Stimulated activated naive CD8-positive, alpha-beta T cell treated with anti-CD3 and anti-CD28 coated beads, Interleukin-15, amount 100 ng/mL, for 72 hours (primary cell): ENCODE data around the gene BNIP3.

Experiments
- ATAC-seq: fragments of 150-1000 bp; cut with Tn5 transposase; 2 replicates; pipeline ENCODE4 v1.10.0; 2021; ENCODE audit warnings: mild to moderate bottlenecking, moderate library complexity
- DNase-seq, 2 donors: peaks; one replicate each; pipeline ENCODE4 v3.0.0; 2021 to 2022
- H3K27ac Mint-ChIP-seq, 2 donors: one replicate each; pipeline ENCODE4 v1.8.0; 2022; ENCODE audit warnings: mild to moderate bottlenecking in 2 of 2, mixed read lengths in 2 of 2, moderate library complexity in 2 of 2
- H3K27me3 Mint-ChIP-seq: one replicate; pipeline ENCODE4 v1.8.0; 2022; ENCODE audit warnings: mixed read lengths
- H3K4me1 Mint-ChIP-seq: one replicate; pipeline ENCODE4 v1.8.0; 2022; ENCODE audit warnings: mild to moderate bottlenecking, mixed read lengths
- H3K4me3 Mint-ChIP-seq, 2 donors: one replicate each; pipeline ENCODE4 v1.8.0; 2022; ENCODE audit warnings: mild to moderate bottlenecking in 2 of 2, mixed read lengths in 2 of 2, moderate library complexity in 1 of 2
- H3K9me3 Mint-ChIP-seq, 2 donors: one replicate each; pipeline ENCODE4 v1.8.0; 2022; ENCODE audit warnings: mixed read lengths in 2 of 2

The BNIP3 gene

DNA sequence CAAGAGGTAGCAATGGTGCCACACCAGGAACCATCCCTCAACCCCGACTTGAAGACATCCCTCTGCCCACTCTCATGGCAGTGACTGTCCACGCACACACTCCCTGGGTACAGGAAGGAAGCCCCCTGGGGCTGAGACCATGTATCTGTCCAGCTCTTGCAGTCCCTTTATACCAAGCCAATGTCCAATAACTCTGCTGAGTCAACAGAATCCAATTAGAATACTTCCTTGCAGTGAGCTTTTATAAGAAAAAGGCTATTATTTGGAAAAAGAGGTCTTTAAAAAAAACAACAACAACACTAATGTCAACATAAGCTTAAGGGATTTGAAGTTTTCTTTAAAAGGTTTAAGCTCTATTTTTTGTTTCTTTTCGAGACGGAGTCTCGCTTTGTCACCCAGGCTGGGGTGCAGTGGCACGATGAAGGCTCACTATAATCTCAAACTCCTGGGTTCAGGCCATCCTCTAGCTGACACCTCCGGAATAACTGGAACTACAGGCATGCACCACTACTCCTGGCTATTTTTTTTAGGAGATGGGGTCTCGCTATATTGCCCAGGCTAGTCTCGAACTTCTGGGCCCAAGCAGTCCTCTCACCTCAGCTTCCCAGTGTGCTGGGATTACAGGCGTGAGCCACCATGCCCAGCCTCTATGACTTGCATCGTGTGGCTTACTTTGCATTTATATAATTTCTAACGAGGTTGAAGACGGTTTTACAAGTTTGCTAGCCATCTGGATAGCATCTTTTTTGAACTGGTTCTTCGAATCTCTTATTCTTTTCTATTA is 7.5 kb downstream of the BNIP3 start:
- no peak for ATAC-seq
- Mint-ChIP-seq H3K4me1 (peaks cover 92% of the 10 kb centered on the region), H3K27ac (peak overlapping the region in 1 of 2 donors; percentile 81), H3K27me3 (no peaks in the 10 kb centered on the region), H3K4me3 (peak overlapping the region; percentile 59 to 86), H3K9me3 (no peaks in the 10 kb centered on the region)
- no peak for DNase-seq

DNA sequence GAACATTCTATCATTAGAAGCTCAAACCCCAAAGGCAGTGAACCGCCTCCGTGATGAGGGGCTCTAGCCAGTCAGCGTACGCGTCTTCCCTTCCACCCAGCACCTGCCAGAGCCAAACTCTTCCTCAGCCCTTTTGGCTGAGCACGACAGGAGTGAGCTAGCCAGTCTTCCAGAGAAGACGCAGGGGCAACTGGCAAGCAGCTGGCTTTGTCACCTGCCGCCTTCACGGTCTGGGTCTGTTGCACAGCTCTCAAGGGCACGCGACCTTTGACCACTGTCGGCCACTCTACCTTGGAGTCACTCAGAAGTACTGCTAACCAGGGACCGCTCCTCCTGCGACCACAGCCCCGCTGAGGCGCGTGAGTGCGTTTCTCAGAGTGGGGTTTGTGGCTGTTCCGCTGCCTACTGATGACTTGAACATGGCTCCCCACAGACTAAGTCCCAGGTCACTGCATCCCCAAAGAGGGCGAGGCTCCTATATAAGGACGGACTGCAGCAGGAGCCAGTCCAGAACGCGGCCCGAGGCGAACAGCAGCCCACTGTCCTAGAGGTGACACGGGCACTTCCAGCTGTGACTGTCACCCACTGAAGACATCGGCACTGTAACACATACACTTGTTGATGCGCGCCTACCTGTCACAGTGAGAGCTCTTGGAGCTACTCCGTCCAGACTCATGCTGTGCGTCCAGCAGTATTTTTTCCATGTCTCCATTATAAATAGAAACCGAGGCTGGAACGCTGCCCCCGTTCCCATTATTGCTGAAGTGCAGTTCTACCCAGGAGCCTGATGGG is 8.4 kb downstream of the BNIP3 start:
- Mint-ChIP-seq H3K4me3 (peak overlapping the region; percentile 74 to 86), H3K27me3 (no peaks in the 10 kb centered on the region), H3K9me3 (no peaks in the 10 kb centered on the region), H3K4me1 (peaks cover 84% of the 10 kb centered on the region), H3K27ac (peak overlapping the region; percentile 88 to 96)
- peak; percentile 23 to 27 for DNase-seq
- ATAC-seq: peak; percentile 47

DNA sequence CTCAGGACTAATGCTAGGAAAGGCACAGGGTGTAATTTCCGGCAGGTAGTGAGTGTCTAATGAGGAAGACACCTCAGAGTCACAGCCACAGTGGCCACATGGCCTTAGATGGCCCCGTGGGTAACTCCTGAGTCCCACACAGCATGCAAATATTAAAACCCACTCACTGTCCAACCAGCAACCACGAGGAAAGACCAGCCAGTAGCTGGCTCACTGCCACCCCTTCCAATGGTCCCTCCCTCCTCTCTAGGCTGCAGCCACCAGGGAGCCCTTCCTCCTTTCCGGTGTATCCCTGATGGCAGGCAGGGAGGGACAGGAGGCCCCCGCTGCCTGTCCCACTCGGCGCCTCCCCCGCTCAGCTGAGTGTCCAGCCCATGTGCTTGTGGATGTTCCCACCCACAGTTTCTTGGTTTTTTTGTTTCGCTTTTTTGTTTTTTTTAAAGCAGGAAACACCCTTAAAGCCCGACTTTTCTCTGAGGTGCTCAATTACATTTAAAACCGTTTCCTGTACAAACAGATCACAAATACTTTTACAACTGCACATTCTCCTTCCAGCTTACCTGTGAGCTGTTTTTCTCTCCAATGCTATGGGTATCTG is 9.2 kb downstream of the BNIP3 start:
- H3K9me3 Mint-ChIP-seq: no peaks in the 10 kb centered on the region
- peaks cover 76% of the 10 kb centered on the region for H3K4me1 Mint-ChIP-seq
- peak overlapping the region; percentile 88 to 96 for H3K27ac Mint-ChIP-seq
- H3K4me3 Mint-ChIP-seq: peak overlapping the region; percentile 74 to 86
- ATAC-seq (peak; percentile 73), DNase-seq (peak in 1 of 2 donors; percentile 50)
- H3K27me3 Mint-ChIP-seq: no peaks in the 10 kb centered on the region

DNA sequence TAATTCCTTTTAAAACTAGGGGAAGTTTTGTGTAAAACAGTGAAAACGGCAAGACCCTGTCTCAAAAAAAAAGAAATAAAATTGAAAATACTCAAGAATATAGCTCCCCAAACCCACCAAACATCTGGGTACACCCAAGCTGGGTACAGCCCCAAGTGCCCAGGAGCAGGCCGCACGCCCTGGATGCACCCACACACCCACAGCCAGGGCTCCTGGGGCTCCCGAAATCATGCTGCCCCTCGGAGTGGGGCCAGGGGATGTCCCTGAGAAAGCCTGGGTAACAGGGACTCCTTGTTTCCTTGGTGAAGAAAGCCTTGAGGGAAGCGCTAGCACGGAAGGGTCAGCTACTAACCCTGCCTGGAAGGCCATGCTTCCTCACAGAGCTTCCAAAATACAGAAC is 10.1 kb downstream of the BNIP3 start:
- DNase-seq (no peak), ATAC-seq (no peak)
- H3K27ac Mint-ChIP-seq: peak overlapping the region in 1 of 2 donors; percentile 96
- H3K27me3 Mint-ChIP-seq: no peaks in the 10 kb centered on the region
- no peaks in the 10 kb centered on the region for H3K9me3 Mint-ChIP-seq
- peak overlapping the region in 1 of 2 donors; percentile 29 for H3K4me3 Mint-ChIP-seq
- H3K4me1 Mint-ChIP-seq: peaks cover 66% of the 10 kb centered on the region

DNA sequence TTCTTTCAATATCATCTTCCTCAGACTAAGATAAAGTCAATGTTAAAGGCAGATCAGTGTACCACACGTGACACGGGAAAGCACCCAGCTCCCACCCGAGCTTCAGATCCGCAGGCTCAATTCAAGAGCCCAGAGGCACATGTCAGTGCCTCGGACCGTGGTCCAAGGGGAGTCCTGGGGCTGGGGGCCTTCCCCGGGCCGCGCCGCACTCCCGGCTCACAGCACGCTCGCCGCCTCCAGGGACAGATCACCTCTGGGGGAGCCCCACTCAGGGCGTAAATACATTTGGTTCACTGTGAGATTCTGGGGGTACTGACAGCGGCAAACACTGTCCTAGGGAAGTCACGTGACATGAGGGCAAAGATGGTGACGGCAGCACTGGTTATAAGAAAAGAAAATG is 10.8 kb downstream of the BNIP3 start:
- ATAC-seq (no peak), DNase-seq (no peak)
- Mint-ChIP-seq H3K4me3 (no peak overlapping the region), H3K27ac (peak overlapping the region in 1 of 2 donors; percentile 63), H3K4me1 (peaks cover 59% of the 10 kb centered on the region), H3K27me3 (no peaks in the 10 kb centered on the region), H3K9me3 (no peaks in the 10 kb centered on the region)

DNA sequence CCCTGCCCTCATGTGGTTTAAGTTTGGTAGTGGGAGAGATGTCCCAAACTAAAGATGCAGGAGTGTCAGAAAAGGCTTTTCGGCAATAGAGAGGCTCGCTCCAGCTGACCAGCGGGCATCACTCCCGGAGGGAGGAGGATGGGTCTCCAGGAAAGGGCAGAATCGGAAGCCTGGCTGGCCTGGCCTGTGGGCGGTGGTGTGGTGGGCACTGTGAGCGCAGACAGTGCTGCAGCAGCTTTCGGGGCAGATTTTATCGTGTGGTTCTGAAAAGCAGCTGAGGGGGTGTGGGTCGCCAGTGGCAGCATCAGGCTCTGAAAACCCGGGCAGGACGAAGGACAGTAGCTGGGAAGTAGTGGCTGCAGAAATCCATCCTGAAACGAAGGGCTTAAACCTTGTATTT is 12.8 kb downstream of the BNIP3 start:
- no peaks in the 10 kb centered on the region for H3K9me3 Mint-ChIP-seq
- peak overlapping the region; percentile 34 to 40 for H3K27ac Mint-ChIP-seq
- H3K4me1 Mint-ChIP-seq: peaks cover 54% of the 10 kb centered on the region
- DNase-seq (no peak), ATAC-seq (no peak)
- H3K27me3 Mint-ChIP-seq: no peaks in the 10 kb centered on the region
- no peak overlapping the region for H3K4me3 Mint-ChIP-seq

DNA sequence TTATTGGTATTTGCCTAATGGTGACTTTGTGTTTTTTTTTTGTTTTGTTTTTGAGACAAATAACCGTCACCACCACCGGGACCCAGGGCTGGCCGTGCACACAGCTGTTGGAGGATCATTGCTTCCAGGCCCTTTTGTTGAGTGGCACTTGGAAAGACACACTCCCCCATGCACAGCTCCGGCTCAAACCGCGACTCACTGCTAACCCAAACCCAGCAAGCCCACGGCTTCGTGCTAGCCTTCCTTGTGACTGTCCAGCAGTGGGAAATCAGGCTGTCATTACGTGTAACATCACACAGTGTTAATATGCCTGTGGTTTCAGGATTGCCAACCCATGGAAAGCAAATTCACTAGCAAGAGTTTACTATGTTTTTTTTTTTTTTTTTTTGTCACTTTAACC is 17.4 kb downstream of the BNIP3 start:
- no peak for DNase-seq
- ATAC-seq: no peak
- Mint-ChIP-seq H3K9me3 (no peaks in the 10 kb centered on the region), H3K27ac (no peak overlapping the region), H3K4me1 (peaks cover 24% of the 10 kb centered on the region), H3K27me3 (no peaks in the 10 kb centered on the region), H3K4me3 (no peak overlapping the region)

DNA sequence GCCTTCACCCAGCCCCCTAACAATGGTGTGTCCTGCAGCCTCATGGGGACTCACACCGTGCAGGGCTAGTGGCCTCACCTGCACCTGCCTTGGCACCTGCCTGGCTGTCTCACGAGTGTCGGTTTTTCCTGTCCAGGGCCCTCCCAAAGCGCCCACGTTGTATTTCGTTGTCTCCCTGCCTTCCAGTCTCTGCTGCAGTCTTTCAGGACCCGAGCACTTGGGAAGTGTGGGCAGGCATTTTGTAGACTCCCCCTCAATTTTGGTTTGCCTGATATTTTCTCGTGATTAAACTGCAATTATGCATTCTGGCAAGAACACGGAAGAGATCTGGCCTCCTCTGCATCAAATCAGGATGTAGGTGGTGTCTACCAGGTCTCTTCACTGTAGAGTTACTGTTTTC is 17.9 kb downstream of the BNIP3 start:
- Mint-ChIP-seq H3K4me3 (no peak overlapping the region), H3K27ac (peak overlapping the region in 1 of 2 donors; percentile 89)
- no peak for DNase-seq

DNA sequence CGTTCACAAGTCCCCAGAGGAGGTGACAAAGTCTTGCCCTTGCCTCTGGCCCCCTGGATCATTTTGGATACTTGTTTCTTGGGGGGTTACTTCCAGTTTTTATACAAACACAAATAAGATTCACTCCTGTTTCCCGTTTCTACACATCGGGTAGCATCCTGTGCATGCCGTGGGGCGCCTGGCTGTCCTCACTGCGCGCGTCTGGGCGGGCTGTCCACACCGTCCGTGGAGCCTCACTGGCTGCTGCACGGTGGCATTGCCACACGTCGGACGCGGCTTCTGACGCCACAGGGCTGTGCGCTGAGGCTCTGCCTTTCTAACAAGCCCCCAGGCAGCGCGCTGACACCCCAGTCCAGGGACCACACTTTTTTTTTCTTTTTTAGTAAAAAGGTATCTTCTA is 18.4 kb downstream of the BNIP3 start:
- no peak for DNase-seq
- Mint-ChIP-seq H3K9me3 (no peaks in the 10 kb centered on the region), H3K27ac (peak overlapping the region in 1 of 2 donors; percentile 89)

More for the DNA sequence above, 17.9 kb downstream of the BNIP3 start:
- H3K9me3 Mint-ChIP-seq: no peaks in the 10 kb centered on the region
- peaks cover 24% of the 10 kb centered on the region for H3K4me1 Mint-ChIP-seq
- no peak for ATAC-seq
- no peaks in the 10 kb centered on the region for H3K27me3 Mint-ChIP-seq

DNA sequence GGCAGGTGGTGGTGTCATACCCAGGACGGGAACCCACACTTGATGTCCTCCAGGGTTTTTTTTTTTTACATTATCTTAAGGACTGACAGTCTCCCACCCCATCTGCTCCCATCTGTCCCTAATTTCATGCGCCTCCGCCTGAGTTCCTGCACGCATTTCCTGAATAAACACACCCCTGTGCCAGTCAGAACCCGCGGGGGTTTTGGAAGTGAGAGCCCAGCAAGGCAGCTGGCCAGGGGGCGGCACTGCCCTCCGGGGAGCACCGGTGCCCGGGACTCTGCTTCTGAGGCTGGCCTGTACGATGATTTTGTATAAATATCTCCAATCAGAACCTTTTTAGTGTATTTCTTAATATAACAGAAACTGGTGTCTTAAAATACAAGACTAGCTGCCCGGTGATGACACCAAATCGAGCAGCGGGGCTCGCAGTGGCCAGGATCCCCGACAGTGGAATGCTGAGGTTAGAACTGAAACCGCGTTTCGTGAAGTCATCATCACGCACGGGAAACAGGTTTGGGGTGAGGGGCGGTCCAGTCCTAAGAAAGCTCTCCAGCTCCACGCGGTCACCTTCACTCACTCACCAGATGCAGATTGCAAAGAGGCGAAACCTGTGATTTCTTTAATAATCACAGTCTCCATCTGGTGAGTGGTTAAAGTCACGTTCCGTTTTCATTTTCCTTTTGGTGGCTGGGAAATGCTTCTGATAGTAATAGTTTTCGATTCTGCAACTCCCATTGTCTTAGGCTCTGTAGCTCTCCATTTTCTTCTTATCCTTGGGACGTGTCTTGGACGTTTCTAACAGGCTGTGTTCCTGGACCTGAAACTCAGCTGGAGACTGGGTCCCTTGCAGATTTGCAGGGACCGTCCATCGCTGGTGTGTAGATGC is 19.7 kb downstream of the BNIP3 start:
- peaks cover 24% of the 10 kb centered on the region for H3K4me1 Mint-ChIP-seq
- H3K27me3 Mint-ChIP-seq: no peaks in the 10 kb centered on the region
- H3K9me3 Mint-ChIP-seq: no peaks in the 10 kb centered on the region
- peak overlapping the region in 1 of 2 donors; percentile 77 for H3K27ac Mint-ChIP-seq
- ATAC-seq: no peak
- H3K4me3 Mint-ChIP-seq: no peak overlapping the region
- no peak for DNase-seq

More for the DNA sequence above, 18.4 kb downstream of the BNIP3 start:
- Mint-ChIP-seq H3K4me3 (no peak overlapping the region), H3K27me3 (no peaks in the 10 kb centered on the region), H3K4me1 (peaks cover 24% of the 10 kb centered on the region)
- no peak for ATAC-seq

DNA sequence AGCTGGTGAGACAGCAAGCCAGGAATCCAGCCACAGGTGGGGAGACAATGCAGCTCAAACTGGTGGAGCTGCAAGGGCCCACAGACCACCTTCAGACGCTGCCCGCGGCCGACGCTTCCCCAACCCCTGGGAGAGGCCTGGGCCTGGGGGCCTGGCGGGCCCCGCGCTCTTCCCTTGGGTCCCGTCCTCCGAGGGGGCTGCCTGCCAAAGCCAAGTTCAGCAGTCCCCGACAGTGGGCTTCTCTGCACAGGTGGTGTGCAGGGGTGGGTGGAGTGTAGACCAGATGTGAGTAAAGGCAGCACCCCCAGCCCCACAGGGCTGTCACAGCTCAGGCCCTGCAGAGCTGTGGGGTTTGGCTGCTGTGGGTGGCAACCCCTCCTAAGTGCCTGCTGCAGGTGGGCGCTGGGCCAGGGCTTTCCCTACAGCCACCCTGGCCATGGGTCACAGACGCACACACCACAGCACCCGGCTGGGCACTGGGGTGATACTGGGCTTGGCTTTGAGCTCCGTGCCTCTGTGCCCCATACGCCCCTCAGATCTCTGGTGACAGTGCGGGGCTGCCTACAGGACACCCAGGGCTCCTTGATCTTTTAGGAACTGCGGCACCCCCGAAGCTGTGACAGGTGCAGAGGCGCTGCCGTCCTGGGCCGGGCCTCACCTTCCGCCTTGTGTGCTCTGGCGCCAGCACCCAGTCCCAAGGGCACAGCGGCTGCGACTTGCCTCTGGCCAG is 20.5 kb downstream of the BNIP3 start:
- Mint-ChIP-seq H3K27me3 (no peaks in the 10 kb centered on the region), H3K4me3 (no peak overlapping the region), H3K27ac (no peak overlapping the region), H3K4me1 (peaks cover 24% of the 10 kb centered on the region), H3K9me3 (no peaks in the 10 kb centered on the region)
- ATAC-seq (peak; percentile 41), DNase-seq (no peak)

DNA sequence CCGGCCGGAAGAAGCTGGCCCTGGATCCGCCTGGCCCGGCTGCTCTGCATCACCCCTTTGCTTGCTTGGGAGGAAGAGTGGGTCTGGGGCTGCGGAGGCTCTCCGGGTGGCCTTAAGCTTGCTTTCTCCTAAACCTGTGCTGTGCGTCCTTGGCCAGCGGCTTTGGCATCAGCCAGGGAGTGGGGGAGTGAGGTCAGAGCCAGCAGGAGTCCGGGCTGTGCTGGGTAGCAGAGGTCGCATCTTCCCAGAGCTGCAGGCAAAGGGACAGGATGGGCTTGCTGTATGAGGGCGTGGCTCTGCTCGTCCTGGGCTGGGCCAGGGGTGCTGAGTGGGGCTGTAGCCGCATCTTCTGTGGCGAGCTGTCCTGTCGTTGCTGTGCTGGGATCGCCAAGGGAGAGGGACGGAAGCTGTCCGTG is 21.1 kb downstream of the BNIP3 start:
- Mint-ChIP-seq H3K4me3 (peak overlapping the region in 1 of 2 donors; percentile 31), H3K27me3 (no peaks in the 10 kb centered on the region), H3K4me1 (peaks cover 21% of the 10 kb centered on the region), H3K9me3 (no peaks in the 10 kb centered on the region), H3K27ac (no peak overlapping the region)
- no peak for ATAC-seq
- DNase-seq: no peak

DNA sequence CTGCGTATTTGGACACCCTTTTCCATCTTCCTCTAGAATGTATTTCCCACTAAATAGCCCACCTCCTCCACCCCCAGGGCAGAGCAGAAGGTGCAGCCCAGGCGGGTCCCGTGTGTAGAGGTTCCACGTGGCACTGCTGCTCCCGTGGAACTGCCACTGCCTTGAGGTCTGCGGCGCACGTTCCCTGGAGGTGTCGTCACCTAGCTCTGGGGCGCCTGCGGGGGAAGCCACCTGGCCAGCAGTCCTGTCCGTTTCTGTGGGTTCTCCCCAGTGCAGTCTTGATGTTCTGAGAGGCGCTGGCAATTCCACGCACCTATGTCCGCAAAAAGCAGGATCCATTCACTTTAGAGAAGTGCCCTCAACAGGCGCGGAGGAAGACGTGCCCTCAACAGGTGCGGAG is 21.9 kb downstream of the BNIP3 start:
- peaks cover 13% of the 10 kb centered on the region for H3K4me1 Mint-ChIP-seq
- ATAC-seq (no peak), DNase-seq (no peak)
- H3K4me3 Mint-ChIP-seq: no peak overlapping the region
- H3K27me3 Mint-ChIP-seq: no peaks in the 10 kb centered on the region
- peak overlapping the region in 1 of 2 donors; percentile 86 for H3K27ac Mint-ChIP-seq
- no peaks in the 10 kb centered on the region for H3K9me3 Mint-ChIP-seq

DNA sequence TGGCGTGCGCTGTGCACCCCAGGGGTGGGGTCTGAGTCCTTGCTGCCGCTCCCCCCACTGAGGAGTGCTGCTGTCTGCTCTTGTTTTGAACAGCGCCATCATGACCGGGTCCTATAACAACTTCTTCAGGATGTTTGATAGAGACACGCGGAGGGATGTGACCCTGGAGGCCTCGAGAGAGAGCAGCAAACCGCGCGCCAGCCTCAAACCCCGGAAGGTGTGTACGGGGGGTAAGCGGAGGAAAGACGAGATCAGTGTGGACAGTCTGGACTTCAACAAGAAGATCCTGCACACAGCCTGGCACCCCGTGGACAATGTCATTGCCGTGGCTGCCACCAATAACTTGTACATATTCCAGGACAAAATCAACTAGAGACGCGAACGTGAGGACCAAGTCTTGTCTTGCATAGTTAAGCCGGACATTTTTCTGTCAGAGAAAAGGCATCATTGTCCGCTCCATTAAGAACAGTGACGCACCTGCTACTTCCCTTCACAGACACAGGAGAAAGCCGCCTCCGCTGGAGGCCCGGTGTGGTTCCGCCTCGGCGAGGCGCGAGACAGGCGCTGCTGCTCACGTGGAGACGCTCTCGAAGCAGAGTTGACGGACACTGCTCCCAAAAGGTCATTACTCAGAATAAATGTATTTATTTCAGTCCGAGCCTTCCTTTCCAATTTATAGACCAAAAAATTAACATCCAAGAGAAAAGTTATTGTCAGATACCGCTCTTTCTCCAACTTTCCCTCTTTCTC is 26.0 kb downstream of the BNIP3 start:
- Mint-ChIP-seq H3K27ac (peak overlapping the region in 1 of 2 donors; percentile 10), H3K4me3 (no peak overlapping the region), H3K9me3 (no peaks in the 10 kb centered on the region), H3K27me3 (no peaks in the 10 kb centered on the region), H3K4me1 (no peaks in the 10 kb centered on the region)
- ATAC-seq (no peak), DNase-seq (no peak)
